HepG2 (cell line): Measurements from ENCODE around the gene LPCAT4. TPM values are rescaled to one million over a fixed set of nuclear protein-coding genes. Genes with fewer than 3 reads are reported as not detected.

ENCODE experiments used
- ATF7-NPFF ChIP-seq: sonication (generic); formaldehyde crosslinking; IDR thresholded peaks from 2 replicates; pipeline ENCODE4 v1.8.1; 2023; ENCODE audit warnings: mild to moderate bottlenecking, low read depth, missing genetic modification reagents, moderate library complexity
- CHCHD3 ChIP-seq: sonication (generic); formaldehyde crosslinking; IDR thresholded peaks from 2 replicates; pipeline ENCODE4 v1.8.0; 2022; ENCODE audit warnings: mild to moderate bottlenecking, missing genetic modification reagents, moderate library complexity
- FOXK1 ChIP-seq: sonication (generic); formaldehyde crosslinking; IDR thresholded peaks from 2 replicates; pipeline ENCODE4 v1.4.0; 2020; ENCODE audit warnings: low read depth, missing genetic modification reagents, borderline replicate concordance
- HNRNPUL1 ChIP-seq: fragments of 200-400 bp; formaldehyde crosslinking; IDR thresholded peaks from 2 replicates; pipeline ENCODE4 v1.6.1; 2017; ENCODE audit warnings: low read depth, mild to moderate bottlenecking, low read length, moderate library complexity
- HOXD1 ChIP-seq: sonication (generic); formaldehyde crosslinking; IDR thresholded peaks from 2 replicates; pipeline ENCODE4 v1.5.0; 2020; ENCODE audit warnings: missing genetic modification reagents
- KLF12 ChIP-seq: sonication (generic); formaldehyde crosslinking; IDR thresholded peaks from 2 replicates; pipeline ENCODE4 v1.4.0; 2020; ENCODE audit warnings: missing genetic modification reagents, borderline replicate concordance
- MAF1 ChIP-seq: sonication (generic); formaldehyde crosslinking; IDR thresholded peaks from 2 replicates; pipeline ENCODE4 v1.5.0; 2020; ENCODE audit warnings: missing genetic modification reagents, borderline replicate concordance
- NCOA2 ChIP-seq: sonication (generic); formaldehyde crosslinking; IDR thresholded peaks from 2 replicates; pipeline ENCODE4 v1.8.0; 2022; ENCODE audit warnings: inconsistent platforms
- RBFOX2 ChIP-seq: fragments of 200-400 bp; formaldehyde crosslinking; IDR thresholded peaks from 2 replicates; pipeline ENCODE4 v1.6.1; 2017; ENCODE audit warnings: low read depth, mild to moderate bottlenecking, low read length
- SMARCC2 ChIP-seq: fragments of 450-650 bp; IDR thresholded peaks from 2 replicates; pipeline ENCODE4 v1.6.1; 2017; ENCODE audit warnings: antibody characterized with exemption, mild to moderate bottlenecking
- SMC3 ChIP-seq: IDR thresholded peaks from 2 replicates; pipeline ENCODE4 v1.6.1; 2011; ENCODE audit warnings: low read length, improper control_type of control experiment
- SP4 ChIP-seq: sonication (generic); formaldehyde crosslinking; IDR thresholded peaks from 2 replicates; pipeline ENCODE4 v1.8.1; 2023; ENCODE audit warnings: mild to moderate bottlenecking, missing genetic modification reagents
- TGIF2 ChIP-seq: IDR thresholded peaks from 2 replicates; pipeline ENCODE4 v1.6.1; 2016; ENCODE audit warnings: control low read depth, missing compliant biosample characterization
- THYN1 ChIP-seq: sonication (generic); formaldehyde crosslinking; IDR thresholded peaks from 2 replicates; pipeline ENCODE4 v1.8.1; 2023; ENCODE audit warnings: low read depth, mild to moderate bottlenecking, moderate library complexity, missing genetic modification reagents, borderline replicate concordance
- ZFP37 ChIP-seq: sonication (generic); formaldehyde crosslinking; IDR thresholded peaks from 2 replicates; pipeline ENCODE4 v1.4.0; 2020; ENCODE audit warnings: missing genetic modification reagents, borderline replicate concordance
- ZNF224 ChIP-seq: sonication (generic); formaldehyde crosslinking; IDR thresholded peaks from 2 replicates; pipeline ENCODE4 v1.5.0; 2020; ENCODE audit warnings: mild to moderate bottlenecking, missing genetic modification reagents
- ZNF331 ChIP-seq: sonication (generic); formaldehyde crosslinking; IDR thresholded peaks from 2 replicates; pipeline ENCODE4 v1.4.0; 2020; ENCODE audit warnings: missing genetic modification reagents
- ZNF547 ChIP-seq: sonication (generic); formaldehyde crosslinking; IDR thresholded peaks from 2 replicates; pipeline ENCODE4 v1.5.1; 2020; ENCODE audit warnings: mild to moderate bottlenecking, missing genetic modification reagents
- polyA plus RNA-seq, 8 experiments: library from polyadenylated mRNA; depleted of rRNA in 3 of 8; stranded (reverse) in 7 of 8; unstranded in 1 of 8; fragments of >200 nt; fragmentation: Illumina TruSeq in 4 of 8; extraction: Trizol in 4 of 8; gene quantifications; 2 replicates each; pipeline versions ENCODE4 v1.2.1 to v1.2.3, GENCODE V29; 2011 to 2016; ENCODE audit warnings: low read depth in 4 of 8, missing spikeins in 1 of 8, mixed read lengths in 1 of 8; ENCODE audit not compliant: insufficient read depth in 1 of 8
- total RNA-seq, 5 experiments: library from RNA; depleted of rRNA; stranded (reverse); fragments of >200 nt; fragmentation: Illumina TruSeq; extraction: Trizol; gene quantifications; 2 replicates each; pipeline ENCODE4 v1.2.3, GENCODE V29; 2016; ENCODE audit warnings: low read depth in 1 of 5
- TF ChIP-seq, protein P1 (sequence below): sonication (generic); formaldehyde crosslinking; IDR thresholded peaks from 2 replicates; pipeline ENCODE4 v1.4.0; 2020; ENCODE audit warnings: missing genetic modification reagents
- TF ChIP-seq, protein P2 (sequence below): sonication (generic); formaldehyde crosslinking; IDR thresholded peaks from 2 replicates; pipeline ENCODE4 v1.8.1; 2023; ENCODE audit warnings: mild to moderate bottlenecking, missing genetic modification reagents
- TF ChIP-seq, protein P3 (sequence below): sonication (generic); formaldehyde crosslinking; IDR thresholded peaks from 2 replicates; pipeline ENCODE4 v1.5.0; 2020; ENCODE audit warnings: mild to moderate bottlenecking, missing genetic modification reagents
- TF ChIP-seq, protein P4 (sequence below): IDR thresholded peaks from 2 replicates; pipeline ENCODE4 v1.6.1; 2012; ENCODE audit warnings: inconsistent platforms

LPCAT4 gene
- total and polyA plus RNA-seq, 2 of the 13 experiments (the other 11 are each of a cell fraction or from before 2014, with no cell fraction given), result 8.1 to 57.1 TPM

DNA sequence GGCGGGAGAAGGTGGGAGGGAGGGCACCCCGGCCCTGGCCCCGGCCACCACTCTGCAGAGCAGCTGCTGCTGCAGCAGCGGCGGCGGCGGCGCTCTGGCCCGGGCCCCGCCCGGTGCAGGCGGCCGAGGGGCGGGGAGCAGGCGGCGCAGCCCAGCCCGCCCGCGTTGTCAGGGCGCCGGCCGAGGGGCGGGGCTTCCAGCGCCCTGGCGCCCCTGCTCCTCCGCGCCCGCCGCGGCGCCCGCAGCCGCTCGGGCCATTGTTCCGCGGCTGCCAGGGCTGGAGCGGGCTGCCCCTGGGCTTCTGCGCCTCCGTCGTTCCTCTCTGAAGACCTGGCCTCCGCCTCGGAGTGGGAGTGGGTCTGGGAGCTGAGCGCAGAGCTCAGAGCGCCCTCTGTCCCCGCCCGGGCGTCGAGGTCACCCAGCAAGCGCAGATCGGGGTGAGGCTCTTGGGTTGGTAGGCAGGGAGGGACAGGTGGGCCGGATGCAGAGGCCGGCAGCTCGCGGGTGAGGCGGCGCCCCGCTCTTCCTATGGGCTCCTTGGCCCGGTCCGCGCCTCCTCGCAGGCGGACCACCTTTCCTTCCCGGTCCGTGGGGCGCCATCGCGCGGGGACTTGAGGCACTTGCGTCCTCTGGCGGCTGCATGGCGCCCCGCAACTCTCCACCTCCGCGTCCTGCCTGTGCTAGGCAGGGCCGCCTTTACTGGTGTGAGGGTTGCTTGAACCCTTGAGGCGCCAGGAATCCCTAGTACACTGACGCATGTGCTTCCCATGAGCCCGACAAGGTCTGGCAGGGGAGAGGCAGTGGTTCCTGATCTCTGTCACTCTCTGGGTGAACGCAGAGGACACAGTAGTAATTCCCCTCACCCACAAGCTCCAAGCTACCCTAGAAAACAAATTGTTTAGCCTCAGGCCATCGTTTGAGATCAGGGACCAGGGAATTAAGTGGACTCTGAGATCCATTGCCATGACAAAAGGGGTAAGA lies at the start of gene LPCAT4 (continued):
- TF ChIP-seq ZNF224 (peak; percentile 34; the same call in 1 of the 2 replicates), ZNF331 (CRISPR knock-in tag) (peak; percentile 68; the same call in 1 of the 2 replicates), FOXK1 (CRISPR knock-in tag) (peak; percentile 52; the same call in 1 of the 2 replicates), ZFP37 (CRISPR knock-in tag) (no peak), NCOA2 (CRISPR knock-in tag) (no peak), HNRNPUL1 (no peak), CHCHD3 (CRISPR knock-in tag) (peak; percentile 18; the same call in 1 of the 2 replicates), MAF1 (CRISPR knock-in tag) (no peak), TGIF2 (CRISPR knock-in tag) (peak; percentile 52; the same call in 1 of the 2 replicates), ZNF547 (CRISPR knock-in tag) (peak; percentile 92), SP4 (no peak; the same call in 1 of the 2 replicates), HOXD1 (CRISPR knock-in tag) (no peak), KLF12 (CRISPR knock-in tag) (no peak), ATF7-NPFF (CRISPR knock-in tag) (0 out of 2 replicates have a peak, but pooled peaks have one; percentile 52), SMC3 (peak; percentile 26; the same call in 1 of the 2 replicates), THYN1 (CRISPR knock-in tag) (no peak), RBFOX2 (peak; percentile 91), SMARCC2 (no peak)
- TF ChIP-seq, protein P1, sequence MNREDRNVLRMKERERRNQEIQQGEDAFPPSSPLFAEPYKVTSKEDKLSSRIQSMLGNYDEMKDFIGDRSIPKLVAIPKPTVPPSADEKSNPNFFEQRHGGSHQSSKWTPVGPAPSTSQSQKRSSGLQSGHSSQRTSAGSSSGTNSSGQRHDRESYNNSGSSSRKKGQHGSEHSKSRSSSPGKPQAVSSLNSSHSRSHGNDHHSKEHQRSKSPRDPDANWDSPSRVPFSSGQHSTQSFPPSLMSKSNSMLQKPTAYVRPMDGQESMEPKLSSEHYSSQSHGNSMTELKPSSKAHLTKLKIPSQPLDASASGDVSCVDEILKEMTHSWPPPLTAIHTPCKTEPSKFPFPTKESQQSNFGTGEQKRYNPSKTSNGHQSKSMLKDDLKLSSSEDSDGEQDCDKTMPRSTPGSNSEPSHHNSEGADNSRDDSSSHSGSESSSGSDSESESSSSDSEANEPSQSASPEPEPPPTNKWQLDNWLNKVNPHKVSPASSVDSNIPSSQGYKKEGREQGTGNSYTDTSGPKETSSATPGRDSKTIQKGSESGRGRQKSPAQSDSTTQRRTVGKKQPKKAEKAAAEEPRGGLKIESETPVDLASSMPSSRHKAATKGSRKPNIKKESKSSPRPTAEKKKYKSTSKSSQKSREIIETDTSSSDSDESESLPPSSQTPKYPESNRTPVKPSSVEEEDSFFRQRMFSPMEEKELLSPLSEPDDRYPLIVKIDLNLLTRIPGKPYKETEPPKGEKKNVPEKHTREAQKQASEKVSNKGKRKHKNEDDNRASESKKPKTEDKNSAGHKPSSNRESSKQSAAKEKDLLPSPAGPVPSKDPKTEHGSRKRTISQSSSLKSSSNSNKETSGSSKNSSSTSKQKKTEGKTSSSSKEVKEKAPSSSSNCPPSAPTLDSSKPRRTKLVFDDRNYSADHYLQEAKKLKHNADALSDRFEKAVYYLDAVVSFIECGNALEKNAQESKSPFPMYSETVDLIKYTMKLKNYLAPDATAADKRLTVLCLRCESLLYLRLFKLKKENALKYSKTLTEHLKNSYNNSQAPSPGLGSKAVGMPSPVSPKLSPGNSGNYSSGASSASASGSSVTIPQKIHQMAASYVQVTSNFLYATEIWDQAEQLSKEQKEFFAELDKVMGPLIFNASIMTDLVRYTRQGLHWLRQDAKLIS (CRISPR knock-in tag), result no peak
- TF ChIP-seq, protein P2, sequence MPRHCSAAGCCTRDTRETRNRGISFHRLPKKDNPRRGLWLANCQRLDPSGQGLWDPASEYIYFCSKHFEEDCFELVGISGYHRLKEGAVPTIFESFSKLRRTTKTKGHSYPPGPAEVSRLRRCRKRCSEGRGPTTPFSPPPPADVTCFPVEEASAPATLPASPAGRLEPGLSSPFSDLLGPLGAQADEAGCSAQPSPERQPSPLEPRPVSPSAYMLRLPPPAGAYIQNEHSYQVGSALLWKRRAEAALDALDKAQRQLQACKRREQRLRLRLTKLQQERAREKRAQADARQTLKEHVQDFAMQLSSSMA (CRISPR knock-in tag), result peak; percentile 87
- TF ChIP-seq, protein P3, sequence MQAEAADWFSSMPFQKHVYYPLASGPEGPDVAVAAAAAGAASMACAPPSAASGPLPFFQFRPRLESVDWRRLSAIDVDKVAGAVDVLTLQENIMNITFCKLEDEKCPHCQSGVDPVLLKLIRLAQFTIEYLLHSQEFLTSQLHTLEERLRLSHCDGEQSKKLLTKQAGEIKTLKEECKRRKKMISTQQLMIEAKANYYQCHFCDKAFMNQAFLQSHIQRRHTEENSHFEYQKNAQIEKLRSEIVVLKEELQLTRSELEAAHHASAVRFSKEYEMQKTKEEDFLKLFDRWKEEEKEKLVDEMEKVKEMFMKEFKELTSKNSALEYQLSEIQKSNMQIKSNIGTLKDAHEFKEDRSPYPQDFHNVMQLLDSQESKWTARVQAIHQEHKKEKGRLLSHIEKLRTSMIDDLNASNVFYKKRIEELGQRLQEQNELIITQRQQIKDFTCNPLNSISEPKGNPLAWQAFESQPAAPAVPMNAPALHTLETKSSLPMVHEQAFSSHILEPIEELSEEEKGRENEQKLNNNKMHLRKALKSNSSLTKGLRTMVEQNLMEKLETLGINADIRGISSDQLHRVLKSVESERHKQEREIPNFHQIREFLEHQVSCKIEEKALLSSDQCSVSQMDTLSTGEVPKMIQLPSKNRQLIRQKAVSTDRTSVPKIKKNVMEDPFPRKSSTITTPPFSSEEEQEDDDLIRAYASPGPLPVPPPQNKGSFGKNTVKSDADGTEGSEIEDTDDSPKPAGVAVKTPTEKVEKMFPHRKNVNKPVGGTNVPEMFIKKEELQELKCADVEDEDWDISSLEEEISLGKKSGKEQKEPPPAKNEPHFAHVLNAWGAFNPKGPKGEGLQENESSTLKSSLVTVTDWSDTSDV (CRISPR knock-in tag), result no peak
- TF ChIP-seq, protein P4, sequence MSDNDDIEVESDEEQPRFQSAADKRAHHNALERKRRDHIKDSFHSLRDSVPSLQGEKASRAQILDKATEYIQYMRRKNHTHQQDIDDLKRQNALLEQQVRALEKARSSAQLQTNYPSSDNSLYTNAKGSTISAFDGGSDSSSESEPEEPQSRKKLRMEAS, result 0 out of 2 replicates have a peak, but pooled peaks have one; percentile 39
